H1 (cell line): ENCODE results near the gene RNPEPL1. TPM values are rescaled to one million over a fixed set of nuclear protein-coding genes. Genes with fewer than 3 reads are reported as not detected.

Experiments
- CTCF ChIA-PET: fragments of 300-600 bp; sonication (Branson Sonifier 250); formaldehyde crosslinking; loops from one replicate; lab custom pipeline; 2021; ENCODE audit not compliant: partially characterized antibody; lab: Charles Lee
- POLR2A ChIA-PET: fragments of 300-600 bp; sonication (Branson Sonifier 250); formaldehyde crosslinking; loops from one replicate; lab custom pipeline; 2021; ENCODE audit warnings: inconsistent platforms; ENCODE audit not compliant: partially characterized antibody; lab: Charles Lee
- DNase-seq, 2 experiments: peaks; one replicate each; pipeline versions ENCODE4 v3.0.0 to v3.0.0-alpha.2; 2010 to 2022; ENCODE audit warnings: low spot score in 2 of 2, low read depth in 1 of 2, mixed read lengths in 1 of 2
- FAIRE-seq: peaks from 2 replicates; lab custom pipeline; 2011; peaks lifted over from hg19 to GRCh38; lab: Jason Lieb, UNC
- H2AFZ ChIP-seq: 2 replicates; pipeline ENCODE4 v1.8.1; 2012; ENCODE audit warnings: low read length, inconsistent platforms
- H2AK5ac ChIP-seq: 2 replicates; pipeline ENCODE4 v1.6.1; 2013; ENCODE audit warnings: low read depth, low read length
- H2BK120ac ChIP-seq: replicated peaks from 2 replicates; pipeline ENCODE3; 2013; ENCODE audit warnings: low read depth, low read length, inconsistent platforms
- H2BK12ac ChIP-seq: 2 replicates; pipeline ENCODE4 v1.6.1; 2013; ENCODE audit warnings: low read depth, low read length
- H2BK15ac ChIP-seq: 2 replicates; pipeline ENCODE4 v1.6.1; 2013; ENCODE audit warnings: low read length
- H2BK20ac ChIP-seq: 2 replicates; pipeline ENCODE4 v1.6.1; 2013; ENCODE audit warnings: low read length
- H2BK5ac ChIP-seq: 2 replicates; pipeline ENCODE4 v1.6.1; 2013; ENCODE audit warnings: low read depth, low read length
- H3K14ac ChIP-seq: 2 replicates; pipeline ENCODE4 v1.6.1; 2013; ENCODE audit warnings: inconsistent platforms; ENCODE audit not compliant: insufficient read length
- H3K18ac ChIP-seq: 2 replicates; pipeline ENCODE4 v1.6.1; 2013; ENCODE audit warnings: low read length; ENCODE audit errors: extremely low read depth
- H3K23ac ChIP-seq: 2 replicates; pipeline ENCODE4 v1.6.1; 2013; ENCODE audit warnings: inconsistent platforms; ENCODE audit not compliant: insufficient read length
- H3K23me2 ChIP-seq: 2 replicates; pipeline ENCODE4 v1.6.1; 2013; ENCODE audit warnings: low read depth, low read length
- H3K27ac ChIP-seq: 2 replicates; pipeline ENCODE4 v1.6.1; 2011; ENCODE audit warnings: low read depth, low read length, inconsistent platforms
- H3K27me3 ChIP-seq, 4 experiments: replicated peaks in 1 of 4; 1 replicate in 1 of 4; 2 replicates in 3 of 4; pipeline versions ENCODE4 v1.6.1 to v1.8.1; 2011 to 2013; ENCODE audit warnings: low read length in 3 of 4, mild to moderate bottlenecking in 3 of 4, inconsistent platforms in 2 of 4, mixed read lengths in 2 of 4, moderate library complexity in 1 of 4; ENCODE audit not compliant: control insufficient read depth in 3 of 4, insufficient read depth in 3 of 4; ENCODE audit errors: extremely low read depth in 1 of 4
- H3K36me3 ChIP-seq, 4 experiments: 2 replicates each; pipeline versions ENCODE4 v1.6.1 to v1.8.1; 2011 to 2013; ENCODE audit warnings: mild to moderate bottlenecking in 4 of 4, low read length in 3 of 4, moderate library complexity in 2 of 4, control low read depth in 1 of 4, inconsistent platforms in 1 of 4; ENCODE audit not compliant: insufficient read depth in 4 of 4, control insufficient read depth in 2 of 4
- H3K4ac ChIP-seq: replicated peaks from 2 replicates; pipeline ENCODE3; 2013; ENCODE audit warnings: low read length, low read depth, mixed read lengths, inconsistent platforms; ENCODE audit not compliant: insufficient read length
- H3K4me1 ChIP-seq, 4 experiments: replicated peaks in 1 of 4; 1 replicate in 1 of 4; 2 replicates in 3 of 4; pipeline versions ENCODE4 v1.6.1 to v1.8.1; 2011 to 2013; ENCODE audit warnings: low read length in 3 of 4, inconsistent platforms in 2 of 4, mixed read lengths in 1 of 4; ENCODE audit not compliant: insufficient read depth in 4 of 4, control insufficient read depth in 3 of 4
- H3K4me2 ChIP-seq, 2 experiments: 2 replicates each; pipeline versions ENCODE4 v1.6.1 to v1.8.1; 2011 to 2013; ENCODE audit warnings: low read depth in 2 of 2, low read length in 2 of 2, control low read depth in 1 of 2, inconsistent platforms in 1 of 2, mild to moderate bottlenecking in 1 of 2; ENCODE audit not compliant: insufficient read depth in 1 of 2
- H3K4me3 ChIP-seq, 4 experiments: fragments of 200-600, 300-600 bp in 1 of 4; sonication (generic), shearing (Covaris generic), sonication (Bioruptor Twin) in 1 of 4; 2 replicates each; pipeline versions ENCODE4 v1.5.1 to v1.8.1; 2011 to 2016; ENCODE audit warnings: low read length in 4 of 4, low read depth in 3 of 4, control low read depth in 2 of 4, inconsistent platforms in 2 of 4, mild to moderate bottlenecking in 2 of 4, mixed read lengths in 1 of 4, moderate library complexity in 1 of 4; ENCODE audit not compliant: insufficient read depth in 2 of 4; ENCODE audit errors: extremely low read depth in 1 of 4
- H3K56ac ChIP-seq: replicated peaks from 2 replicates; pipeline ENCODE3; 2013; ENCODE audit warnings: low read depth, mild to moderate bottlenecking, mixed read lengths, low read length, inconsistent platforms; ENCODE audit not compliant: insufficient read length
- H3K79me1 ChIP-seq: 2 replicates; pipeline ENCODE4 v1.6.1; 2013; ENCODE audit warnings: low read depth, low read length, control low read depth
- H3K79me2 ChIP-seq, 2 experiments: 2 replicates each; pipeline versions ENCODE4 v1.6.1 to v1.8.1; 2012 to 2013; ENCODE audit warnings: low read length in 2 of 2, mild to moderate bottlenecking in 2 of 2, inconsistent platforms in 1 of 2; ENCODE audit not compliant: insufficient read depth in 2 of 2, control insufficient read depth in 1 of 2
- H3K9ac ChIP-seq, 4 experiments: replicated peaks in 1 of 4; 1 replicate in 1 of 4; 2 replicates in 3 of 4; pipeline versions ENCODE4 v1.6.1 to v1.8.1; 2011 to 2013; ENCODE audit warnings: low read depth in 3 of 4, low read length in 3 of 4, control low read depth in 2 of 4, mild to moderate bottlenecking in 2 of 4, moderate library complexity in 2 of 4, inconsistent platforms in 1 of 4; ENCODE audit errors: extremely low read depth in 1 of 4
- H3K9me3 ChIP-seq, 2 experiments: 2 replicates each; pipeline versions ENCODE4 v1.6.1 to v1.8.1; 2012 to 2013; ENCODE audit warnings: mild to moderate bottlenecking in 2 of 2, moderate library complexity in 2 of 2, control low read depth in 1 of 2, inconsistent platforms in 1 of 2, low read depth in 1 of 2, low read length in 1 of 2, mixed read lengths in 1 of 2; ENCODE audit not compliant: insufficient read depth in 2 of 2
- H4K20me1 ChIP-seq, 2 experiments: replicated peaks in 1 of 2; 2 replicates each; pipeline versions ENCODE3 to v1.8.1; 2011 to 2013; ENCODE audit warnings: inconsistent platforms in 2 of 2, low read length in 2 of 2, mild to moderate bottlenecking in 1 of 2; ENCODE audit not compliant: insufficient read depth in 2 of 2, control insufficient read depth in 1 of 2
- H4K5ac ChIP-seq: 2 replicates; pipeline ENCODE4 v1.6.1; 2013; ENCODE audit warnings: low read length, low read depth, mixed read lengths, inconsistent platforms; ENCODE audit not compliant: insufficient read length
- H4K8ac ChIP-seq: 2 replicates; pipeline ENCODE4 v1.8.0; 2013; ENCODE audit warnings: mild to moderate bottlenecking, moderate library complexity, low read length, inconsistent platforms; ENCODE audit not compliant: insufficient read depth; ENCODE audit errors: extremely low read depth
- H4K91ac ChIP-seq: replicated peaks from 2 replicates; pipeline ENCODE3; 2013; ENCODE audit warnings: low read length, mixed read lengths, inconsistent platforms; ENCODE audit not compliant: insufficient read length
- GTF2F1 ChIP-seq: IDR thresholded peaks from 2 replicates; pipeline ENCODE4 v1.6.1; 2012; ENCODE audit warnings: low read depth, low read length, improper control_type of control experiment, borderline replicate concordance
- KDM4A ChIP-seq: IDR thresholded peaks from one replicate; pipeline ENCODE4 v1.7.1; 2012; ENCODE audit warnings: low read depth, mild to moderate bottlenecking, moderate library complexity, low read length, inconsistent platforms; ENCODE audit not compliant: severe bottlenecking
- SIRT6 ChIP-seq: IDR thresholded peaks from one replicate; pipeline ENCODE4 v1.7.1; 2012; ENCODE audit warnings: low read length, inconsistent platforms
- SP2 ChIP-seq: IDR thresholded peaks from 2 replicates; pipeline ENCODE4 v1.6.1; 2012; ENCODE audit warnings: mild to moderate bottlenecking, low read length, inconsistent platforms
- SRF ChIP-seq: IDR thresholded peaks from 2 replicates; pipeline ENCODE4 v1.6.1; 2011; ENCODE audit warnings: mild to moderate bottlenecking, low read depth, low read length, moderate library complexity
- TAF1 ChIP-seq: IDR thresholded peaks from 2 replicates; pipeline ENCODE4 v1.6.1; 2011; ENCODE audit warnings: mild to moderate bottlenecking, low read depth, low read length
- TEAD4 ChIP-seq: IDR thresholded peaks from 2 replicates; pipeline ENCODE4 v1.6.1; 2012; ENCODE audit warnings: low read depth, low read length, inconsistent platforms, mixed read lengths
- WGBS, 2 experiments: shearing (Covaris generic) in 1 of 2; methylation state at CpG; one replicate each; pipeline versions ENCODE4 v1.1.6 to v1.1.7; 2013 to 2015; ENCODE audit warnings: low lambda C conversion rate in 2 of 2, mixed read lengths in 2 of 2, inconsistent platforms in 1 of 2, low coverage in 1 of 2, missing lambda C conversion rate in 1 of 2; ENCODE audit not compliant: insufficient replicate concordance in 2 of 2, insufficient coverage in 1 of 2, insufficient read length in 1 of 2; ENCODE audit errors: extremely low coverage in 1 of 2, missing lambda C conversion rate in 1 of 2; 5-methylcytosine and 5-hydroxymethylcytosine counted together
- polyA plus RNA-seq, 7 experiments: library from polyadenylated mRNA; depleted of rRNA in 3 of 7; stranded (reverse) in 5 of 7; unstranded in 2 of 7; fragments of >200 nt in 5 of 7; fragments of 200-250 nt in 2 of 7; gene quantifications; 1 replicate in 5 of 7; 2 replicates in 1 of 7; 4 replicates in 1 of 7; pipeline versions ENCODE4 v1.2.1 to v1.2.3, GENCODE V29; 2011 to 2013; ENCODE audit warnings: missing spikeins in 2 of 7, mixed read lengths in 2 of 7
- total RNA-seq: library from RNA; stranded (reverse); fragmentation: NEBNext Ultra II Directional; extraction: Animal tissue kit (Norgen Biotek cat#: 25700); gene quantifications from 2 replicates; pipeline ENCODE4 v1.2.1, GENCODE V29; 2021
- TF ChIP-seq, protein P1 (sequence below), 3 experiments: IDR thresholded peaks; 1 replicate in 2 of 3; 2 replicates in 1 of 3; pipeline versions ENCODE4 v1.5.1 to v1.6.1; 2011; ENCODE audit warnings: low read length in 3 of 3, mild to moderate bottlenecking in 3 of 3, inconsistent platforms in 2 of 3, low read depth in 1 of 3, moderate library complexity in 1 of 3; ENCODE audit not compliant: insufficient read depth in 1 of 3; ENCODE audit errors: control extremely low read depth in 1 of 3

RNPEPL1 gene
- total and polyA plus RNA-seq, 2 of the 8 experiments (the other 6 are each of a cell fraction or from before 2014, with no cell fraction given): 9.0 to 11.3 TPM

DNA sequence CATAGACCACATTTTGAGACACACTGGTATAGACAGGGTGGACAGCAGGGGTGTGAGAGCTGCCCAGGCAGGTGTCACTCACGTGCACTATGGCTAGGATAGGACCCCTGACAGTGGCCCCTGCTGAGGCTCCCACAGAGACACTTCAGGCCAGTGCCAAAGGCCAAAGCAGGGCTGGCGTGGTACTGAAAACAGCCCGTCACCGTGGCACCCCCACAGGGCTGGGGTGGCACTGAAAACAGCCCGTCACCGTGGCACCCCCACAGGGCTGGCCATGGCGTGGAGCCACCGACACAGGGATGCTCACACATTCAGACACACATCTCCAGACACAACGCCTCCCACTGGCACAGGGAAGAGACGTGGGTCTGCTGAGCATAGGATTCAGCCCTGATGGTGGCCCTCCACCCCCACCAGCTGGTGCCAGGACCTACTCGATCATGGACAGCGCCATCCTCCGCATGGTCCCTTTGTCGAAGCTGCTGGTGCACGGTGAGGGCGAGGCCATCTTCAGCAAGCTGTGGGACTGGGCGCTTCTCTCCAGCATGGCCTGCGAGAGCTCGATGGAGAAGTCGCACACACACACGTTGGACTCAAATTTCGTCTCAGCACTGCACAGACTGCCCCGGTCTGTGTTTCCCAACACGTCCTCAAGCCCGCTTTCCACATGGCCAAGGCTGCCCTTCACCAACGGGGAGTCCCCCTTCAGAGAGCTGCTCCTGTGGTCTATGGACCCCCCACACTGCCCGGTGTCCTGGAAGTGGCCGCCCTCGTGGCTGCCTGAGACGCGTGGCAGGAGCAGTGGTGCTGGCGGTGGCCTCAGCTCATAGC, 44.6 kb upstream of the RNPEPL1 start:
- Histone ChIP-seq H3K9me3 (peaks cover 29 to 51% of the 10 kb centered on the region in 2 experiments), H3K79me2 (no peaks in the 10 kb centered on the region), H4K91ac (no peak overlapping the region), H3K4ac (no peak overlapping the region), H3K18ac (no peak overlapping the region), H3K36me3 (no peaks in the 10 kb centered on the region; a peak in 1 of 8 replicates), H3K79me1 (no peaks in the 10 kb centered on the region; the same call in 1 of the 2 replicates), H3K56ac (no peak overlapping the region), H4K8ac (no peak overlapping the region), H3K27ac (no peak overlapping the region), H3K14ac (no peak overlapping the region), H2AK5ac (no peak overlapping the region), H2BK120ac (no peak overlapping the region), H3K4me1 (peaks cover 0 to 8% (median 3%) of the 10 kb centered on the region in 4 experiments; a peak in 4 of 7 replicates), H3K27me3 (peaks cover 0 to 22% (median 22%) of the 10 kb centered on the region in 4 experiments; a peak in 6 of 7 replicates), H2AFZ (no peak overlapping the region), H3K4me2 (no peak overlapping the region), H2BK15ac (no peak overlapping the region), H2BK20ac (no peak overlapping the region), H2BK5ac (no peak overlapping the region), H3K23ac (no peak overlapping the region), H2BK12ac (no peak overlapping the region), H3K9ac (no peak overlapping the region), H3K4me3 (no peak overlapping the region), H3K23me2 (peaks cover 12% of the 10 kb centered on the region; the same call in 1 of the 2 replicates), H4K5ac (no peak overlapping the region), H4K20me1 (peaks cover 0 to 5% of the 10 kb centered on the region in 2 experiments)
- no peak for FAIRE-seq
- 89% methylated on average over 32 of the region's 32 CpGs; no CpG with 5 or more reads in 1 of the 2 experiments for WGBS, 2 experiments
- POLR2A ChIA-PET: no interaction called here
- peak in 1 of 2 experiments; percentile 13 for DNase-seq
- CTCF ChIA-PET: interaction anchor here (3.4 kb wide), 1 partner anchor 10 kb away, joined by 14 read pairs; no protein-coding TSS in a partner anchor
- TF ChIP-seq SP2 (no peak), KDM4A (no peak), GTF2F1 (no peak), TEAD4 (no peak), SRF (no peak), TAF1 (no peak), SIRT6 (no peak)
- TF ChIP-seq, protein P1, sequence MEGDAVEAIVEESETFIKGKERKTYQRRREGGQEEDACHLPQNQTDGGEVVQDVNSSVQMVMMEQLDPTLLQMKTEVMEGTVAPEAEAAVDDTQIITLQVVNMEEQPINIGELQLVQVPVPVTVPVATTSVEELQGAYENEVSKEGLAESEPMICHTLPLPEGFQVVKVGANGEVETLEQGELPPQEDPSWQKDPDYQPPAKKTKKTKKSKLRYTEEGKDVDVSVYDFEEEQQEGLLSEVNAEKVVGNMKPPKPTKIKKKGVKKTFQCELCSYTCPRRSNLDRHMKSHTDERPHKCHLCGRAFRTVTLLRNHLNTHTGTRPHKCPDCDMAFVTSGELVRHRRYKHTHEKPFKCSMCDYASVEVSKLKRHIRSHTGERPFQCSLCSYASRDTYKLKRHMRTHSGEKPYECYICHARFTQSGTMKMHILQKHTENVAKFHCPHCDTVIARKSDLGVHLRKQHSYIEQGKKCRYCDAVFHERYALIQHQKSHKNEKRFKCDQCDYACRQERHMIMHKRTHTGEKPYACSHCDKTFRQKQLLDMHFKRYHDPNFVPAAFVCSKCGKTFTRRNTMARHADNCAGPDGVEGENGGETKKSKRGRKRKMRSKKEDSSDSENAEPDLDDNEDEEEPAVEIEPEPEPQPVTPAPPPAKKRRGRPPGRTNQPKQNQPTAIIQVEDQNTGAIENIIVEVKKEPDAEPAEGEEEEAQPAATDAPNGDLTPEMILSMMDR (IDR thresholded peaks at IDR 0.05; ENCODE audit: control extremely low read depth in 1 of 3, insufficient read depth in 1 of 3, low read depth in 1 of 3, low read length in 3 of 3): no peak
